HG03064 (cell line): Measurements from ENCODE around the gene HPDL.
"Not testable (repeated sequence)": the region's sequence is repeated elsewhere in the genome, so short reads cannot be mapped to it uniquely, and the experiment has no call there.

Experiments
- ATAC-seq: cut with Tn5 transposase; IDR thresholded peaks from one replicate; pipeline ENCODE4 v1.9.1; 2021; ENCODE audit warnings: low read depth; ENCODE audit not compliant: unreplicated experiment

HPDL gene

GRCh38 chr1:45326627-45327623 is at the start of gene HPDL:
Gene HPDL, plus strand, starts transcription at chr1:45326895. Its CDS starts 254 bp downstream, at chr1:45327149.
- ATAC-seq: no peak

- no peak for ATAC-seq
Measured at GRCh38 chr1:45282351-45282750, 44.3 kb upstream of the HPDL start.

GRCh38 chr1:45284858-45285257 is 41.8 kb upstream of the HPDL start:
- ATAC-seq: not testable (repeated sequence)

DNA sequence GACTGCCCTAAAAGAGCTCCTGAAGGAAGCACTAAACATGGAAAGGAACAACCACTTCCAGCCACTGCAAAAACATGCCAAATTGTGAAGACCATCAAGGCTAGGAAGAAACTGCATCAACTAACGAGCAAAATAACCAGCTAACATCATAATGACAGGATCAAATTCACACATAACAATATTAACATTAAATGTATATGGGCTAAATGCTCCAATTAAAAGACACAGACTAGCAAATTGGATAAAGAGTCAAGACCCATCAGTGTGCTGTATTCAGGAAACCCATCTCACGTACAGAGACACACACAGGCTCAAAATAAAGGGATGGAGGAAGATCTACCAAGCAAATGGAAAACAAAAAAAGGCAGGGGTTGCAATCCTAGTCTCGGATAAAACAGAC is 40.2 kb upstream of the HPDL start:
- ATAC-seq: not testable (repeated sequence)

- not testable (repeated sequence) for ATAC-seq
Measured at GRCh38 chr1:45291002-45291401, 35.7 kb upstream of the HPDL start.

- ATAC-seq: no peak
Measured at GRCh38 chr1:45291716-45292115, 35.0 kb upstream of the HPDL start.

- no peak for ATAC-seq
Measured at GRCh38 chr1:45297666-45298356, 28.9 kb upstream of the HPDL start.

GRCh38 chr1:45299296-45299695 is 27.4 kb upstream of the HPDL start:
- no peak for ATAC-seq

GRCh38 chr1:45299981-45300668 is 26.6 kb upstream of the HPDL start:
- no peak for ATAC-seq

- no peak for ATAC-seq
Measured at GRCh38 chr1:45300669-45300997, 26.1 kb upstream of the HPDL start.

DNA sequence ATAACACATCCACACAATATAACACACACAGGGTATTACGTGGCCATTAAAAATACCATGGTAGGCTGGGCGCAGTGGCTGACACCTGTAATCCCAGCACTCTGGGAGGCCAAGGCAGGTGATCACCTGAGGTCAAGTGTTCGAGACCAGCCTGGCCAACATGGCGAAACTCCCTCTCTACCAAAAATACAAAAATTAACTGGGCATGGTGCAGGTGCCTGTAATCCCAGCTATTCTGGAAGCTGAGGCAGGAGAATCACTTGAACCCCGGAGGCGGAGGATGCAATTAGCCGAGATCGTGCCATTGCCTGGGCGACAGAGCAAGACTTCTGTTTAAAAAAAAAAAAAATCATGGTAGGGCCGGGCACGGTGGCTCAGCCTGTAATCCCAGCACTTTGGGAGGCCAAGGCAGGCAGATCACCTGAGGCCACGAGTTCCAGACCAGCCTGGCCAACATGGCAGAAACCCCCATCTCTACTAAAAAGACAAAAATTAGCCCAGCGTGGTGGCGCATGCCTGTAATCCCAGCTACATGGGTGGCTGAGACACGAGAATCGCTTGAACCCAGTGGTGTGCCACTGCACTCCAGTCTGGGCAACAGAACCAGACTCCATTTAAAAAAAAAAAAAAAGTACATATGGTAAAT is 24.1 kb upstream of the HPDL start:
- no peak for ATAC-seq

- ATAC-seq: peak; percentile 60
Measured at GRCh38 chr1:45303520-45304310, 23.0 kb upstream of the HPDL start.

- no peak for ATAC-seq
Measured at GRCh38 chr1:45304311-45305081, 22.2 kb upstream of the HPDL start.

DNA sequence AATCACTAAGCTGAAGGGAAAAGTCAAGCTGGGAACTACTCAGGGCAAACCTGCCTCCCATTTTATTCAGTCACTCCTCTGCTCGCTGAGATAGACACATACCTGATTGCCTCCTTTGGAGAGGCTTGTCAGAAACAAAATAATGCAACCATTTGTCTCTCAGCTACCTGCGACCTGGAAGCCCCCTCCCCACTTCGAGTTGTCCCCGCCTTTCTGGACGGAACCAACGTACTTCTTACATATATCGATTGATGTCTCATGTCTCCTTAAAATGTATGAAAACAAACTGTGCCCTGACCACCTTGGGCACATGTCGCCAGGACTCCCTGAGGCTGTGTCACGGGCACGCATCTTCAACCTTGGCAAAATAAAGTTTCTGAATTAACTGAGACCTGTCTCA is 21.5 kb upstream of the HPDL start:
- ATAC-seq: no peak

- no peak for ATAC-seq
Measured at GRCh38 chr1:45306319-45306718, 20.4 kb upstream of the HPDL start.

GRCh38 chr1:45306905-45307304 is 19.8 kb upstream of the HPDL start:
- ATAC-seq: no peak

DNA sequence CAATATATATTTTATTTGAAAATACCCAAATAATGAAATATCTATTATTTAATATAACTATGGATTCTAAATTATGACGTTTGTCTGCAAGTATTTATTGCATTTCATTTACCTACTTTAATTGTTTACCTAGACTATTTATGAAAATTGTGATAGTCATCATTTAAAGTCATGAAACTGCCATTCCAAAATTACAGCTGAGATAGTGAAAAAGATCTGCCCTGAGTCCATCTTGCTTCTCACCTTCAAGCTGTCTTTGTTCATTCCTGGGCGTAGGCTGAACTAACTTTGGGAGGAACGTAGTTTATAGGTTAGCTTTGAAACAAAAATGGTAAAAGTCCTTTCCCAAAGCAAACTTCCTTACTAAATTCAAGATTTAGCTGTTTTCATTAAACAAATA is 12.4 kb upstream of the HPDL start:
- no peak for ATAC-seq

GRCh38 chr1:45317166-45317565 is 9.5 kb upstream of the HPDL start:
- ATAC-seq: no peak

- ATAC-seq: no peak
Measured at GRCh38 chr1:45319761-45320160, 6.9 kb upstream of the HPDL start.
